Gastroesophageal sphincter (tissue), 4 donors: ENCODE data around the gene CLIC3. TPM values are rescaled to one million over a fixed set of nuclear protein-coding genes. Genes with fewer than 3 reads are reported as not detected.

ENCODE experiments used
- ATAC-seq: fragments of 150-250 bp; one replicate; pipeline ENCODE4 v1.9.1; 2016; ENCODE audit warnings: mild to moderate bottlenecking, moderate library complexity
- H3K27ac ChIP-seq, 4 donors: fragments of 200-600 bp; sonication (generic) in 3 of 4; 1 replicate in 3 of 4; 2 replicates in 1 of 4; pipeline ENCODE4 v1.5.1; 2016 to 2019
- H3K27me3 ChIP-seq: fragments of 200-600 bp; sonication (generic); one replicate; pipeline ENCODE4 v1.5.1; 2019
- H3K36me3 ChIP-seq, 2 donors: fragments of 200-600 bp; sonication (generic); one replicate each; pipeline ENCODE4 v1.5.1; 2019; ENCODE audit warnings: control low read depth in 1 of 2
- H3K4me1 ChIP-seq, 3 donors: fragments of 200-600 bp; sonication (generic); 1 replicate in 2 of 3; 2 replicates in 1 of 3; pipeline ENCODE4 v1.5.1; 2016 to 2019; ENCODE audit warnings: control low read depth in 2 of 3
- H3K4me3 ChIP-seq, 2 donors: fragments of 200-600 bp; sonication (generic); one replicate each; pipeline ENCODE4 v1.5.1; 2019; ENCODE audit warnings: mild to moderate bottlenecking in 1 of 2, moderate library complexity in 1 of 2
- H3K9me3 ChIP-seq, 3 donors: fragments of 200-600 bp; sonication (generic); one replicate each; pipeline ENCODE4 v1.5.1; 2017 to 2019; ENCODE audit warnings: control low read depth in 2 of 3
- EP300 ChIP-seq: sonication (generic); formaldehyde crosslinking; IDR thresholded peaks from one replicate; pipeline ENCODE4 v1.6.1; 2017; ENCODE audit warnings: antibody characterized with exemption, mild to moderate bottlenecking
- POLR2A ChIP-seq, 2 donors: fragments of 450-650 bp; IDR thresholded peaks; one replicate each; pipeline ENCODE4 v1.6.1; 2017; ENCODE audit warnings: antibody characterized with exemption in 2 of 2, mild to moderate bottlenecking in 2 of 2, moderate library complexity in 1 of 2
- POLR2AphosphoS5 ChIP-seq: sonication (generic); formaldehyde crosslinking; IDR thresholded peaks from one replicate; pipeline ENCODE4 v1.6.1; 2017; ENCODE audit warnings: antibody characterized with exemption
- WGBS, 2 donors: methylation state at CpG; one replicate each; pipeline ENCODE4 v1.1.5; 2018; ENCODE audit warnings: low coverage in 1 of 2; 5-methylcytosine and 5-hydroxymethylcytosine counted together
- total RNA-seq, 4 donors: library from RNA; depleted of rRNA; stranded (reverse); fragments of >200 nt; gene quantifications; one replicate each; pipeline ENCODE4 v1.1.0, GENCODE V29; 2016
- TF ChIP-seq, protein P1 (sequence below), 4 experiments: fragments of 200-600 bp in 2 of 4; fragments of 450-650 bp in 2 of 4; sonication (generic) in 1 of 4; IDR thresholded peaks; one replicate each; pipeline ENCODE4 v1.5.1; 2017 to 2019; ENCODE audit warnings: antibody characterized with exemption in 4 of 4, mild to moderate bottlenecking in 2 of 4, moderate library complexity in 2 of 4

The CLIC3 gene
- total RNA-seq, 4 donors from 2014 or later: 0.81 to 5.4 (median 2.2) TPM

GRCh38 chr9:136950656-136951276 is 45.6 kb downstream of the CLIC3 start:
- ATAC-seq: no peak
- Histone ChIP-seq H3K9me3 (no peaks in the 10 kb centered on the region), H3K4me1 (peaks cover 0 to 32% (median 8%) of the 10 kb centered on the region in 3 donors), H3K27me3 (no peaks in the 10 kb centered on the region), H3K27ac (peak overlapping the region; percentile 37 to 91 (median 91)), H3K4me3 (peak overlapping the region; percentile 45 to 77), H3K36me3 (no peaks in the 10 kb centered on the region)
- no peak for TF ChIP-seq POLR2A (IDR thresholded peaks at IDR 0.05)
- TF ChIP-seq EP300: no peak
- no peak for TF ChIP-seq POLR2AphosphoS5
- TF ChIP-seq, protein P1, sequence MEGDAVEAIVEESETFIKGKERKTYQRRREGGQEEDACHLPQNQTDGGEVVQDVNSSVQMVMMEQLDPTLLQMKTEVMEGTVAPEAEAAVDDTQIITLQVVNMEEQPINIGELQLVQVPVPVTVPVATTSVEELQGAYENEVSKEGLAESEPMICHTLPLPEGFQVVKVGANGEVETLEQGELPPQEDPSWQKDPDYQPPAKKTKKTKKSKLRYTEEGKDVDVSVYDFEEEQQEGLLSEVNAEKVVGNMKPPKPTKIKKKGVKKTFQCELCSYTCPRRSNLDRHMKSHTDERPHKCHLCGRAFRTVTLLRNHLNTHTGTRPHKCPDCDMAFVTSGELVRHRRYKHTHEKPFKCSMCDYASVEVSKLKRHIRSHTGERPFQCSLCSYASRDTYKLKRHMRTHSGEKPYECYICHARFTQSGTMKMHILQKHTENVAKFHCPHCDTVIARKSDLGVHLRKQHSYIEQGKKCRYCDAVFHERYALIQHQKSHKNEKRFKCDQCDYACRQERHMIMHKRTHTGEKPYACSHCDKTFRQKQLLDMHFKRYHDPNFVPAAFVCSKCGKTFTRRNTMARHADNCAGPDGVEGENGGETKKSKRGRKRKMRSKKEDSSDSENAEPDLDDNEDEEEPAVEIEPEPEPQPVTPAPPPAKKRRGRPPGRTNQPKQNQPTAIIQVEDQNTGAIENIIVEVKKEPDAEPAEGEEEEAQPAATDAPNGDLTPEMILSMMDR (IDR thresholded peaks at IDR 0.05): no peak
- WGBS, 2 donors: 60% methylated on average over 1 of the region's 9 CpGs; no CpG with 5 or more reads in 1 of the 2 donors

DNA sequence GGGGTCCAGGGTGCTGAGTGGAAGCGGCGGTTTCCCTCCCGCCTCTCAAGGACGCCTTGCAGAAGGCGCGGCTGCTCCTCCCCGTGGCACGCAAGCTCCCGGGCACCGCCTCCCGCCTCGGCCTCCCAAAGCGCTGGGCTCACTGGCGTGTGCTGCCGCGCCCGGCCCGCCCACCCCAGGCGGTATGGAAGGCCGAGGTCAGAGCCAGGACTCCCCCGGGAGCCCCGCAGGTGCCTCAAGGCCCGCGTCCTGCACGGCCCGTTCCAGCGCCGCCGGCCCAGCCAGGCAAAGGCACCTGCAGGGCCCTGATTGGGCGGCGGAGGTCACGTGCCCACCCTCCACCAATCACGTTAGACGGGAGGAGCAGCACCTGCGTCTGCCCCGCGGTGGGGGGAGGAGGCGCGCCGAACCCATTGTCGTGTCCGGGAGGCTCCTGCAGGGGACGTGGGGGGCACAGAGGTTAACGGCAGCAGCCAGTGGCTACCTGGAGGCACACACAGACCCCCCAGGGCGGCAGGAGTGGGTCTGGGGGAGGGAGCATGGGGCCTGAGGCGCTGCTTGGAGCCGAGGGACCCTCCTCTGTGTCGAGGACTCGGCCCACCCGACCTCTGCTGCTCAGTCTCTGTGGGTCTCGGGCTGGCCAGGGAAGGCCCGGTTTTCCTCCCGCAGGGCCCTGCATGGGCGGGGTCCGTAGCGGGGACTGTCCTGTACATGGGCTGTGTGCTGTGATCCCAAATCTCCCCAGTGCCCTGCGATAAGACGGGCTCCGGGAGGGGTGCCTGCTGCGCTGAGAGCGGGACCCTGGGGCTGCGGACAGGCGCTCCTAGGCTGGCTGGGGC is 46.3 kb downstream of the CLIC3 start:
- no CpG with 5 or more reads among the region's 63 CpGs for WGBS, 2 donors
- peak; percentile 92 for ATAC-seq
- H3K4me3 ChIP-seq: peak overlapping the region; percentile 45 to 77
- TF ChIP-seq EP300 (no peak), POLR2A (IDR thresholded peaks at IDR 0.05) (peak; percentile 56 to 72)
- TF ChIP-seq, protein P1 (IDR thresholded peaks at IDR 0.05): peak in 3 of 4 experiments; percentile 27 to 35 (median 34)
- peak overlapping the region; percentile 37 to 91 (median 91) for H3K27ac ChIP-seq
- peaks cover 0 to 34% (median 9%) of the 10 kb centered on the region in 3 donors for H3K4me1 ChIP-seq
- no peaks in the 10 kb centered on the region for H3K27me3 ChIP-seq
- H3K36me3 ChIP-seq: no peaks in the 10 kb centered on the region
- no peaks in the 10 kb centered on the region for H3K9me3 ChIP-seq

- Histone ChIP-seq H3K27me3 (no peaks in the 10 kb centered on the region), H3K9me3 (no peaks in the 10 kb centered on the region), H3K36me3 (no peaks in the 10 kb centered on the region), H3K27ac (peak overlapping the region; percentile 37 to 91 (median 91)), H3K4me1 (peaks cover 0 to 38% (median 12%) of the 10 kb centered on the region in 3 donors), H3K4me3 (peak overlapping the region; percentile 45 to 77)
- TF ChIP-seq, protein P1 (IDR thresholded peaks at IDR 0.05): no peak
- TF ChIP-seq POLR2AphosphoS5: no peak
- TF ChIP-seq EP300: no peak
- TF ChIP-seq POLR2A (IDR thresholded peaks at IDR 0.05): no peak
- WGBS, 2 donors: 0% methylated on average over 2 of the region's 22 CpGs; no CpG with 5 or more reads in 1 of the 2 donors
- ATAC-seq: no peak
Observed at GRCh38 chr9:136949239-136949816, 47.0 kb downstream of the CLIC3 start.

DNA sequence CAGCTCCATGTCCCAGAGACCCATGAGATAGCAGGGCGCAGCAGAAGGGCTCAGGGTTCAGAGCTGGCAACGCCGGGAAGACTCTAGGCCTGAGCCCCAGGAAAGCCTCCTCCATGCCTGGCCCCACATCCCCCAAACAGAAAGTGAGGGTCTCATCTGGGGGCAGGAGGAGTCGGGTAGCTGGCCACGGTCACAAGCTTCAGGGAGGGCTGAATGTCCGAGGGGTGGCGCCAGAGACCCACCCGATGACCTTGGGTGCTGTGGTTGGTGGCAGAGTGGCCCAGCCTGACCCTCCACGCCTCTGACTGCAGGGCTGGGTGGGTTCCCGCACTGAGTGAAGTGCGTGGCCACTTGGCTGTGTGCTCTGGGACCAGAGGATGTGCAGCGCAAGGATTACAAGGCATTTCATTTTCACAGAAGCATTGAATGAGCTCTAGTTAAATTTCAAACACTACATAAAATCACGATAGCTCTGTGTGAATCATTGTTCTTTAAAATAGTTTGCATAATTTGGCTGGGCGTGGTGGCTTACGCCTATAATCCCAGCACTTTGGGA is 48.3 kb downstream of the CLIC3 start:
- Histone ChIP-seq H3K27me3 (no peaks in the 10 kb centered on the region), H3K36me3 (peaks cover 0 to 3% of the 10 kb centered on the region in 2 donors), H3K9me3 (no peaks in the 10 kb centered on the region), H3K27ac (peak overlapping the region in 1 of 4 donors; percentile 29), H3K4me3 (no peak overlapping the region), H3K4me1 (peaks cover 0 to 47% (median 20%) of the 10 kb centered on the region in 3 donors)
- no peak for ATAC-seq
- TF ChIP-seq EP300 (no peak), POLR2A (IDR thresholded peaks at IDR 0.05) (no peak)
- TF ChIP-seq, protein P1 (IDR thresholded peaks at IDR 0.05): peak in 2 of 4 experiments; percentile 23 to 50
- 45 to 54% methylated on average over 4 of the region's 15 CpGs for WGBS, 2 donors
